ACC112 (cell line): ENCODE data around the gene SPIRE1.

ENCODE experiments used
- H2AFZ ChIP-seq: fragments of 200-600 bp; sonication (generic); one replicate; pipeline ENCODE4 v1.6.0; 2017; ENCODE audit warnings: antibody characterized with exemption, low read length; ENCODE audit not compliant: unreplicated experiment
- H3K27ac ChIP-seq: fragments of 200-600 bp; sonication (generic); 2 replicates; pipeline ENCODE4 v1.5.1; 2014; ENCODE audit warnings: low read depth, mild to moderate bottlenecking, antibody characterized with exemption, low read length, moderate library complexity
- H3K27me3 ChIP-seq: fragments of 200-600 bp; sonication (generic); 2 replicates; pipeline ENCODE4 v1.6.1; 2014; ENCODE audit warnings: mild to moderate bottlenecking, antibody characterized with exemption, low read length, moderate library complexity, mixed read lengths; ENCODE audit not compliant: insufficient read depth
- H3K36me3 ChIP-seq: fragments of 200-600 bp; sonication (generic); 2 replicates; pipeline ENCODE4 v1.6.1; 2016; ENCODE audit warnings: mild to moderate bottlenecking, antibody characterized with exemption, low read length, moderate library complexity, mixed read lengths; ENCODE audit not compliant: insufficient read depth
- H3K4me1 ChIP-seq: fragments of 200-600 bp; sonication (generic); one replicate; pipeline ENCODE4 v1.6.1; 2016; ENCODE audit warnings: low read length, mixed read lengths; ENCODE audit not compliant: insufficient read depth, unreplicated experiment, control insufficient read depth
- H3K4me3 ChIP-seq: fragments of 200-600 bp; sonication (generic); 2 replicates; pipeline ENCODE4 v1.5.1; 2014; ENCODE audit warnings: mild to moderate bottlenecking, low read depth, low read length
- H3K79me2 ChIP-seq: fragments of 200-600 bp; sonication (generic); one replicate; pipeline ENCODE4 v1.6.0; 2016; ENCODE audit warnings: low read length; ENCODE audit not compliant: control insufficient read depth, unreplicated experiment, insufficient read depth

The SPIRE1 gene

GRCh38 chr18:12679183-12679786 lies 21.4 kb upstream of the SPIRE1 start:
- no peak overlapping the region for H3K4me3 ChIP-seq
- peak overlapping the region; percentile 55 for H2AFZ ChIP-seq
- peaks cover 7% of the 10 kb centered on the region for H3K4me1 ChIP-seq
- no peaks in the 10 kb centered on the region for H3K27me3 ChIP-seq
- H3K27ac ChIP-seq, result peak overlapping the region; percentile 15
- H3K36me3 ChIP-seq, result no peaks in the 10 kb centered on the region
- H3K79me2 ChIP-seq, result no peaks in the 10 kb centered on the region

GRCh38 chr18:12668041-12668440 lies 10.1 kb upstream of the SPIRE1 start:
- no peaks in the 10 kb centered on the region for H3K4me1 ChIP-seq
- H3K27me3 ChIP-seq, result no peaks in the 10 kb centered on the region
- no peaks in the 10 kb centered on the region for H3K36me3 ChIP-seq
- no peak overlapping the region for H3K27ac ChIP-seq
- H3K4me3 ChIP-seq, result no peak overlapping the region
- H2AFZ ChIP-seq, result no peak overlapping the region
- no peaks in the 10 kb centered on the region for H3K79me2 ChIP-seq

GRCh38 chr18:12659904-12660605 lies 2.1 kb upstream of the SPIRE1 start:
- peaks cover 5% of the 10 kb centered on the region for H3K4me1 ChIP-seq
- no peak overlapping the region for H2AFZ ChIP-seq
- no peak overlapping the region for H3K4me3 ChIP-seq
- no peak overlapping the region for H3K27ac ChIP-seq
- no peaks in the 10 kb centered on the region for H3K27me3 ChIP-seq
- peaks cover 19% of the 10 kb centered on the region for H3K79me2 ChIP-seq
- H3K36me3 ChIP-seq, result no peaks in the 10 kb centered on the region

- H3K27ac ChIP-seq, result no peak overlapping the region
- peak overlapping the region; percentile 98 for H2AFZ ChIP-seq
- peaks cover 8% of the 10 kb centered on the region for H3K4me1 ChIP-seq
- H3K79me2 ChIP-seq, result peaks cover 30% of the 10 kb centered on the region
- no peaks in the 10 kb centered on the region for H3K27me3 ChIP-seq
- no peaks in the 10 kb centered on the region for H3K36me3 ChIP-seq
- H3K4me3 ChIP-seq, result peak overlapping the region; percentile 97
These were observed 675 bp upstream of the SPIRE1 start for GRCh38 chr18:12658426-12659138.

- peak overlapping the region; percentile 88 for H2AFZ ChIP-seq
- H3K4me1 ChIP-seq, result peaks cover 23% of the 10 kb centered on the region
- no peaks in the 10 kb centered on the region for H3K36me3 ChIP-seq
- peaks cover 45% of the 10 kb centered on the region for H3K79me2 ChIP-seq
- no peaks in the 10 kb centered on the region for H3K27me3 ChIP-seq
- H3K4me3 ChIP-seq, result peak overlapping the region; percentile 97
- H3K27ac ChIP-seq, result peak overlapping the region; percentile 59
These were observed 796 bp downstream of the SPIRE1 start for GRCh38 chr18:12656938-12657683.

GRCh38 chr18:12656605-12656937 lies 1.3 kb downstream of the SPIRE1 start:
- Histone ChIP-seq H3K79me2 (peaks cover 50% of the 10 kb centered on the region), H3K4me1 (peaks cover 28% of the 10 kb centered on the region), H3K27me3 (no peaks in the 10 kb centered on the region), H2AFZ (peak overlapping the region; percentile 88), H3K4me3 (peak overlapping the region; percentile 97), H3K36me3 (no peaks in the 10 kb centered on the region), H3K27ac (peak overlapping the region; percentile 59)

- H2AFZ ChIP-seq, result no peak overlapping the region
- peaks cover 64% of the 10 kb centered on the region for H3K79me2 ChIP-seq
- peak overlapping the region; percentile 97; the same call in 1 of the 2 replicates for H3K4me3 ChIP-seq
- H3K36me3 ChIP-seq, result no peaks in the 10 kb centered on the region
- no peak overlapping the region for H3K27ac ChIP-seq
- H3K27me3 ChIP-seq, result no peaks in the 10 kb centered on the region
- peaks cover 28% of the 10 kb centered on the region for H3K4me1 ChIP-seq
These were observed 2.9 kb downstream of the SPIRE1 start for GRCh38 chr18:12654971-12655370.

GRCh38 chr18:12652861-12653401 lies 5.0 kb downstream of the SPIRE1 start:
- Histone ChIP-seq H3K27me3 (no peaks in the 10 kb centered on the region), H2AFZ (no peak overlapping the region), H3K4me3 (peak overlapping the region; percentile 8; the same call in 1 of the 2 replicates), H3K4me1 (peaks cover 28% of the 10 kb centered on the region), H3K36me3 (no peaks in the 10 kb centered on the region), H3K79me2 (peaks cover 82% of the 10 kb centered on the region), H3K27ac (peak overlapping the region; percentile 67)

- H3K27me3 ChIP-seq, result no peaks in the 10 kb centered on the region
- peaks cover 28% of the 10 kb centered on the region for H3K4me1 ChIP-seq
- no peak overlapping the region for H3K4me3 ChIP-seq
- H2AFZ ChIP-seq, result no peak overlapping the region
- no peaks in the 10 kb centered on the region for H3K36me3 ChIP-seq
- peaks cover 92% of the 10 kb centered on the region for H3K79me2 ChIP-seq
- 0 out of 2 replicates have a peak overlapping the region, but pooled peaks have one; percentile 67 for H3K27ac ChIP-seq
These were observed 6.3 kb downstream of the SPIRE1 start for GRCh38 chr18:12651651-12652050.

- no peak overlapping the region for H3K4me3 ChIP-seq
- H2AFZ ChIP-seq, result no peak overlapping the region
- peaks cover 5% of the 10 kb centered on the region; the same call in 1 of the 2 replicates for H3K36me3 ChIP-seq
- peaks cover 25% of the 10 kb centered on the region for H3K4me1 ChIP-seq
- H3K79me2 ChIP-seq, result peaks cover 90% of the 10 kb centered on the region
- no peak overlapping the region for H3K27ac ChIP-seq
- no peaks in the 10 kb centered on the region for H3K27me3 ChIP-seq
These were observed 10.1 kb downstream of the SPIRE1 start for GRCh38 chr18:12647773-12648172.
